OCI-LY7 (cell line): ENCODE data around the gene NEK9. TPM values are rescaled to one million over a fixed set of nuclear protein-coding genes. Genes with fewer than 3 reads are reported as not detected.

Experiments used
- BruUV-seq: library from RNA; stranded (reverse); fragments of 400-500 nt; replicated peaks from 2 replicates; lab custom pipeline; 2021; lab: Mats Ljungman, UMichigan
- CTCF ChIA-PET: fragments of 300-600 bp; sonication (Branson Sonifier 250); formaldehyde crosslinking; loops from one replicate; lab custom pipeline; 2022; ENCODE audit warnings: antibody characterized with exemption; ENCODE audit not compliant: unreplicated experiment; lab: Charles Lee
- POLR2A ChIA-PET: fragments of 300-600 bp; sonication (Branson Sonifier 250); formaldehyde crosslinking; loops from one replicate; lab custom pipeline; 2022; ENCODE audit warnings: antibody characterized with exemption; lab: Charles Lee
- DNase-seq: peaks from one replicate; pipeline ENCODE4 v3.0.0-alpha.2; 2015; ENCODE audit warnings: low spot score
- H2AFZ ChIP-seq: fragments of 200-600 bp; sonication (generic), shearing (Covaris generic); 2 replicates; pipeline ENCODE4 v1.6.1; 2014; ENCODE audit warnings: mild to moderate bottlenecking, antibody characterized with exemption, low read length, moderate library complexity
- H3K27ac ChIP-seq: fragments of 200-600 bp; sonication (generic); 2 replicates; pipeline ENCODE4 v1.5.1; 2014; ENCODE audit warnings: mixed run types, low read depth, mild to moderate bottlenecking, moderate library complexity, low read length, inconsistent platforms; ENCODE audit not compliant: poor library complexity, severe bottlenecking
- H3K36me3 ChIP-seq: fragments of 200-600 bp; sonication (generic); 2 replicates; pipeline ENCODE4 v1.6.1; 2014; ENCODE audit warnings: mild to moderate bottlenecking, antibody characterized with exemption, low read length, moderate library complexity, mixed read lengths; ENCODE audit not compliant: insufficient read depth
- H3K4me1 ChIP-seq: fragments of 200-600 bp; sonication (generic); 2 replicates; pipeline ENCODE4 v1.5.1; 2014; ENCODE audit warnings: mild to moderate bottlenecking, low read length; ENCODE audit not compliant: insufficient read depth, poor library complexity, severe bottlenecking
- H3K4me2 ChIP-seq: fragments of 200-600 bp; sonication (generic); 2 replicates; pipeline ENCODE4 v1.6.1; 2014; ENCODE audit warnings: mild to moderate bottlenecking, low read length
- H3K4me3 ChIP-seq: fragments of 200-600 bp; sonication (generic); 2 replicates; pipeline ENCODE4 v1.5.1; 2014; ENCODE audit warnings: mild to moderate bottlenecking, low read depth, low read length; ENCODE audit not compliant: poor library complexity, severe bottlenecking
- H3K79me2 ChIP-seq: fragments of 200-600 bp; sonication (generic); 2 replicates; pipeline ENCODE4 v1.6.1; 2016; ENCODE audit warnings: low read depth, mild to moderate bottlenecking, low read length, moderate library complexity, mixed read lengths; ENCODE audit not compliant: insufficient read depth
- H3K9me2 ChIP-seq: fragments of 200-600 bp; sonication (generic); 2 replicates; pipeline ENCODE4 v1.6.1; 2016; ENCODE audit warnings: mild to moderate bottlenecking, low read length, mixed read lengths; ENCODE audit not compliant: insufficient read depth
- H3K9me3 ChIP-seq: fragments of 200-600 bp; sonication (generic); 2 replicates; pipeline ENCODE4 v1.6.1; 2014; ENCODE audit warnings: mild to moderate bottlenecking, mixed run types, low read length, mixed read lengths
- H4K20me1 ChIP-seq: fragments of 200-600 bp; sonication (generic); 2 replicates; pipeline ENCODE4 v1.6.1; 2014; ENCODE audit warnings: mild to moderate bottlenecking, antibody characterized with exemption, low read length, moderate library complexity, mixed read lengths; ENCODE audit not compliant: insufficient read depth
- EZH2phosphoT487 ChIP-seq: fragments of 200-600 bp; sonication (generic); IDR thresholded peaks from 2 replicates; pipeline ENCODE4 v1.6.1; 2018; ENCODE audit warnings: low read depth, borderline replicate concordance, mild to moderate bottlenecking, mixed run types, antibody characterized with exemption, low read length, moderate library complexity, mixed read lengths
- intact Hi-C: fragments of 100-400 bp; cut with micrococcal nuclease; formaldehyde crosslinking; loops from one replicate; pipeline ENCODE4 v1.10.0; 2022; ENCODE audit not compliant: unreplicated experiment
- total RNA-seq, 2 experiments: library from RNA; depleted of rRNA in 1 of 2; stranded (reverse); fragments of >200 nt in 1 of 2; shearing (Covaris generic) in 1 of 2; gene quantifications; 2 replicates each; pipeline ENCODE4 v1.2.3, GENCODE V29; 2014 to 2022
- TF ChIP-seq, protein P1 (sequence below): fragments of 200-600 bp; sonication (generic); conservative IDR thresholded peaks from 2 replicates; pipeline ENCODE4 v1.5.1; 2014; ENCODE audit warnings: mild to moderate bottlenecking, antibody characterized with exemption, low read length, moderate library complexity, mixed read lengths

NEK9 gene
- total RNA-seq, 2 experiments from 2014 or later = 58.3 to 86.4 TPM

DNA sequence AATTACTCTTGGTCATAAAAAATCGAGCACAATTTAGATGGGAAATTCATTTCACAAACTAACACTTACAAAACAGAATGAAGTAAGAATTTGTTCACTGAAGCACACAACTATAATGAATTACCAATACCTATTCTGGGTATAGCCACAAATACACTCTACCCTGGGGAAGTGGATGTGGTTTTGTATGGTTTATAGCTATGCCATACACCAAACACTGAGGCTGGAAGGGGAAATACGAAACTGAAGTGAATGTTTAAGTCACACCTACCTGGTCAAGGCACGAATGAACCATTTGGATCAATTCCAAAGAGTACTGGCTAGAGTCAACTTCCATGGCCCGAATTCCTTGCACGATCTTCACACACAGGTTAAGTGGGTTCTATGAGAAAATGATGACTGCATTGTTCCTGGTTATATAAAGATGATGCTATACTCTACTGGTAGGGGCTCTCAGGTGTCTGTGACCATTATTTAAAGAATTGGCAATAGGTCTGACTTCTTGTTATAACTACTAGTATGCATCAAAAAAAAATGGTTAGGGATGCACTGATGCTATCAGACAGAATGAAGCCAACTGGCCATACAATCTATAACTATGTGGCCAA, 12.8 kb downstream of the NEK9 start:
- intact Hi-C loops = no loop called here
- Histone ChIP-seq H3K9me3 (no peaks in the 10 kb centered on the region), H3K36me3 (peaks cover 91% of the 10 kb centered on the region), H3K4me1 (no peaks in the 10 kb centered on the region), H3K27ac (no peak overlapping the region), H4K20me1 (no peaks in the 10 kb centered on the region), H3K9me2 (no peaks in the 10 kb centered on the region), H3K4me3 (no peak overlapping the region), H3K4me2 (no peak overlapping the region), H2AFZ (no peak overlapping the region), H3K79me2 (no peaks in the 10 kb centered on the region)
- POLR2A ChIA-PET = no interaction called here
- no TSS peak for BruUV-seq
- TF ChIP-seq, protein P1, sequence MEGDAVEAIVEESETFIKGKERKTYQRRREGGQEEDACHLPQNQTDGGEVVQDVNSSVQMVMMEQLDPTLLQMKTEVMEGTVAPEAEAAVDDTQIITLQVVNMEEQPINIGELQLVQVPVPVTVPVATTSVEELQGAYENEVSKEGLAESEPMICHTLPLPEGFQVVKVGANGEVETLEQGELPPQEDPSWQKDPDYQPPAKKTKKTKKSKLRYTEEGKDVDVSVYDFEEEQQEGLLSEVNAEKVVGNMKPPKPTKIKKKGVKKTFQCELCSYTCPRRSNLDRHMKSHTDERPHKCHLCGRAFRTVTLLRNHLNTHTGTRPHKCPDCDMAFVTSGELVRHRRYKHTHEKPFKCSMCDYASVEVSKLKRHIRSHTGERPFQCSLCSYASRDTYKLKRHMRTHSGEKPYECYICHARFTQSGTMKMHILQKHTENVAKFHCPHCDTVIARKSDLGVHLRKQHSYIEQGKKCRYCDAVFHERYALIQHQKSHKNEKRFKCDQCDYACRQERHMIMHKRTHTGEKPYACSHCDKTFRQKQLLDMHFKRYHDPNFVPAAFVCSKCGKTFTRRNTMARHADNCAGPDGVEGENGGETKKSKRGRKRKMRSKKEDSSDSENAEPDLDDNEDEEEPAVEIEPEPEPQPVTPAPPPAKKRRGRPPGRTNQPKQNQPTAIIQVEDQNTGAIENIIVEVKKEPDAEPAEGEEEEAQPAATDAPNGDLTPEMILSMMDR = no peak
- TF ChIP-seq EZH2phosphoT487 = no peak
- no peak for DNase-seq
- CTCF ChIA-PET = no interaction called here

GRCh38 chr14:75109877-75110276, 17.0 kb downstream of the NEK9 start:
- Histone ChIP-seq H3K4me3 (no peak overlapping the region), H3K27ac (no peak overlapping the region), H3K9me3 (no peaks in the 10 kb centered on the region), H3K79me2 (no peaks in the 10 kb centered on the region), H3K4me1 (no peaks in the 10 kb centered on the region), H3K36me3 (peaks cover 93% of the 10 kb centered on the region), H3K9me2 (no peaks in the 10 kb centered on the region), H2AFZ (no peak overlapping the region), H3K4me2 (no peak overlapping the region), H4K20me1 (no peaks in the 10 kb centered on the region)
- BruUV-seq = no TSS peak
- intact Hi-C loops = no loop called here
- no peak for TF ChIP-seq EZH2phosphoT487
- TF ChIP-seq, protein P1 = no peak
- ChIA-PET POLR2A (no interaction called here), CTCF (no interaction called here)
- no peak for DNase-seq

DNA sequence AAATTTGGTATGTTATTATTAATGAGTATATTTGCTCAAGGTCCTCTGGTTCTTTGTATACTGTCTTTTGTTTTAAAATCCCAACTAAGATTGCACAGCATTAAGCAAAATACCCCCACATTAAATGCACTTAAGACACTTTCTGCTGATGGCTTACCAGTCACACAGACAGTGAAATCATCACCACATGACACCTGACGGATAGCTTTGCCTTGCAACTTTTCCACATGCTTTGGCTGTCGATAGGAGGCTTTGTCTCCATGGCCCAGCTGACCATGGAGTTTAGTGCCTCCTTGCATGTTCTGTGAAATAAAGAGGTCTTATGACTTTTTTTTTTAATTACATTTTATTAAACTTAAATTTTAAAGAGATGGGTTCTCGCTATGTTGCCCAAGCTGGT, 19.7 kb downstream of the NEK9 start:
- Histone ChIP-seq H2AFZ (no peak overlapping the region), H3K36me3 (peaks cover 93% of the 10 kb centered on the region), H3K27ac (no peak overlapping the region), H4K20me1 (no peaks in the 10 kb centered on the region), H3K9me2 (no peaks in the 10 kb centered on the region), H3K4me1 (no peaks in the 10 kb centered on the region), H3K4me3 (no peak overlapping the region), H3K79me2 (no peaks in the 10 kb centered on the region), H3K9me3 (no peaks in the 10 kb centered on the region), H3K4me2 (no peak overlapping the region)
- no peak for DNase-seq
- TF ChIP-seq, protein P1 = no peak
- no peak for TF ChIP-seq EZH2phosphoT487
- intact Hi-C loops = no loop called here
- ChIA-PET POLR2A (interaction anchor here (0.7 kb wide), 1 partner anchor 38 kb away, joined by 5 read pairs; the partner anchor contains the start of gene ZC2HC1C), CTCF (no interaction called here)
- no TSS peak for BruUV-seq
